ENCODE data around the gene DNAJC5G.

- TF ChIP-seq CTCF (IDR thresholded peaks at IDR 0.05) (no peak), EZH2 (IDR thresholded peaks at IDR 0.05) (no peak), EZH2phosphoT487 (IDR thresholded peaks at IDR 0.05) (no peak)
Measured at GRCh38 chr2:27294928-27295327, 19.7 kb downstream of the DNAJC5G start.

Data from neural progenitor cell (in vitro differentiated cells).